Posterior cingulate gyrus (tissue), 11 donors: Measurements from ENCODE around the gene UQCRQ.

Source experiments
- DNase-seq, 10 donors: peaks; one replicate each; pipeline versions ENCODE4 v3.0.0 to v3.0.0-alpha.2; 2020 to 2021; ENCODE audit warnings: mixed read lengths in 3 of 10
- intact Hi-C: fragments of 100-400 bp; cut with DNase I; formaldehyde crosslinking; loops from one replicate; pipeline ENCODE4 v1.15.1; 2023

The UQCRQ gene

GRCh38 chr5:132865668-132866341, 637 bp upstream of the UQCRQ start:
- no peak for DNase-seq
- intact Hi-C loops = loop anchor here (5.0 to 10.0 kb wide), 4 partner anchors 34 to 211 kb away; partner anchors contain the start of genes IL13, KIF3A and SHROOM1

- no peak for DNase-seq
- intact Hi-C loops = loop anchor here (5.0 to 10.0 kb wide), 4 partner anchors 35 to 212 kb away; partner anchors contain the start of genes IL13, KIF3A and SHROOM1
Measured at GRCh38 chr5:132867046-132867451, 607 bp downstream of the UQCRQ start.

GRCh38 chr5:132868754-132869153, 2.3 kb downstream of the UQCRQ start:
- no peak for DNase-seq
- intact Hi-C loops = loop anchor here (5.0 to 10.0 kb wide), 4 partner anchors 36 to 214 kb away; partner anchors contain the start of genes IL13, KIF3A and SHROOM1

- intact Hi-C loops = no loop called here
- no peak for DNase-seq
Measured at GRCh38 chr5:132870801-132871200, 4.4 kb downstream of the UQCRQ start.

- intact Hi-C loops = no loop called here
- DNase-seq = no peak
Measured at GRCh38 chr5:132871459-132872284, 5.2 kb downstream of the UQCRQ start.

GRCh38 chr5:132872788-132873118, 6.3 kb downstream of the UQCRQ start:
- intact Hi-C loops = no loop called here
- DNase-seq = no peak

GRCh38 chr5:132873119-132873929, 6.9 kb downstream of the UQCRQ start, which contains the start of gene LEAP2:
LEAP2 (plus strand) TSS chr5:132873668; CDS start chr5:132873695, 27 bp downstream.
- intact Hi-C loops = no loop called here
- DNase-seq = no peak

GRCh38 chr5:132873930-132874271, 7.5 kb downstream of the UQCRQ start:
- intact Hi-C loops = no loop called here

GRCh38 chr5:132876020-132876759, 9.7 kb downstream of the UQCRQ start:
- intact Hi-C loops = no loop called here
- DNase-seq = no peak

More at GRCh38 chr5:132873930-132874271, 7.5 kb downstream of the UQCRQ start:
- DNase-seq = no peak

GRCh38 chr5:132877466-132877865, 11.0 kb downstream of the UQCRQ start:
- DNase-seq = no peak
- intact Hi-C loops = no loop called here

- DNase-seq = no peak
- intact Hi-C loops = no loop called here
Measured at GRCh38 chr5:132877938-132878337, 11.5 kb downstream of the UQCRQ start.

GRCh38 chr5:132883261-132883834, 16.9 kb downstream of the UQCRQ start:
- peak in 8 of 10 donors; percentile 18 to 91 (median 59) for DNase-seq
- intact Hi-C loops = loop anchor here (5.0 to 10.0 kb wide), 3 partner anchors 51 to 496 kb away; partner anchors contain the start of genes AFF4 and SHROOM1

GRCh38 chr5:132884548-132884947, 18.1 kb downstream of the UQCRQ start:
- intact Hi-C loops = loop anchor here (5.0 to 10.0 kb wide), 3 partner anchors 52 to 497 kb away; partner anchors contain the start of genes AFF4 and SHROOM1
- DNase-seq = no peak

GRCh38 chr5:132886064-132886823, 19.8 kb downstream of the UQCRQ start:
- intact Hi-C loops = loop anchor here (10.0 kb wide), 1 partner anchor 79 kb away; the partner anchor contains the start of gene AFF4

GRCh38 chr5:132887283-132887682, 20.8 kb downstream of the UQCRQ start:
- no peak for DNase-seq
- intact Hi-C loops = loop anchor here (10.0 kb wide), 1 partner anchor 78 kb away; the partner anchor contains the start of gene AFF4

More at GRCh38 chr5:132886064-132886823, 19.8 kb downstream of the UQCRQ start:
- peak in 1 of 10 donors; percentile 28 for DNase-seq

GRCh38 chr5:132889501-132889900, 23.1 kb downstream of the UQCRQ start:
- intact Hi-C loops = loop anchor here (10.0 kb wide), 1 partner anchor 75 kb away; the partner anchor contains the start of gene AFF4
- no peak for DNase-seq

GRCh38 chr5:132890817-132891216, 24.4 kb downstream of the UQCRQ start:
- no peak for DNase-seq
- intact Hi-C loops = no loop called here

GRCh38 chr5:132895719-132896305, 29.4 kb downstream of the UQCRQ start:
- no peak for DNase-seq
- intact Hi-C loops = no loop called here
